ENCODE results near the gene CD160.
A peak's percentile ranks its signal among the peaks of the same experiment; 100 is the strongest.
"Not testable (repeated sequence)": the region's sequence is repeated elsewhere in the genome, so short reads cannot be mapped to it uniquely, and the experiment has no call there.

Gene CD160

DNA sequence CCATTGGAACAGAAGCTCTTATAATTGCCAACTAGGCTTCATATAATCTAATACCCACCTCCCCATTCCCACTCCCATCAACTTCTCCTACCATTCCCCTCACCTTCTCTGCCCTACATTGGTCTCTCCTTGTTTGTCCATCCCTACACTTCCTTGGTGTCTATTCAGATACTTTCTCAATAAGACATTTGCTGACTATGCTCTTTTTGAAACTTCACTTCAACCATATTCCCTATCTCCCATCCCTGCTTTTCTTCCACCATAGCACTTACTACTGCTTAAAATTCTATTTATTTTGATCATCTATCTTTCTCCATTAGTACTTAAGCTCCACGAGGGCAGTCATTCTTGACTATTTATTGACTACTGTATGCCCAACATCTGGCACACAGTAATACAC is 40.4 kb downstream of the CD160 start:
- H3K4me3 ChIP-seq = no peak overlapping the region
- no peak for TF ChIP-seq POLR2AphosphoS5 (IDR thresholded peaks at IDR 0.05; ENCODE audit: borderline replicate concordance, low read depth, low read length)
- no peak for TF ChIP-seq EZH2 (IDR thresholded peaks at IDR 0.05)
- no peak for TF ChIP-seq FOXP2 (optimal IDR thresholded peaks at IDR 0.05; ENCODE audit: control extremely low read depth, extremely low read length, insufficient read depth)
- H3K9ac ChIP-seq (ENCODE audit: insufficient read length) = no peak overlapping the region
- H3K27ac ChIP-seq = no peak overlapping the region
- no peak for DNase-seq (ENCODE audit: low read depth, low spot score)
- no peaks in the 10 kb centered on the region for H3K9me3 ChIP-seq (ENCODE audit: low read depth, low read length)
- H3K36me3 ChIP-seq (ENCODE audit: insufficient read depth, low read length) = peaks cover 18% of the 10 kb centered on the region

- DNase-seq (ENCODE audit: low read depth, low spot score); H3K9me3 ChIP-seq (ENCODE audit: low read depth, low read length); H3K9ac ChIP-seq (ENCODE audit: insufficient read length); H3K27ac ChIP-seq; H3K4me3 ChIP-seq: not testable (repeated sequence)
- H3K36me3 ChIP-seq (ENCODE audit: insufficient read depth, low read length) = peaks cover 18% of the 10 kb centered on the region
Measured at GRCh38 chr1:145760395-145760949, 41.2 kb downstream of the CD160 start.

DNA sequence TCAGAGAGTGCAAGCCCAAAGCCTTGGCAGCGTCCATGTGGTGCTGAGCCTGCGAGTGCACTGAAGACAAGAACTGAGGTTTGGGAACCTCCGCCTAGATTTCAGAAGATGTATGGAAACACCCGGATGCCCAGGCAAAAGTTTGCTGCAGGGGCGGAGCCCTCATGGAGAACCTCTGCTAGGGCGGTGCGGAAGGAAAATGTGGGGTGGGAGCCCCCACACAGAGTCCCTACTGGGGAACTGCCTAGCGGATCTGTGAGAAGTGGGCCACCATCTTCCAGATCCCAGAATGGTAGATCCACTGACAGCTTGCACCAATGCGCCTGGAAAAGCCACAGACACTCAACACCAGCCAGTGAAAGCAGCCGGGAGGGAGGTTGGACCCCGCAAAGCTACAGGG is 42.2 kb downstream of the CD160 start:
- H3K36me3 ChIP-seq (ENCODE audit: insufficient read depth, low read length) = peaks cover 18% of the 10 kb centered on the region
- H3K4me3 ChIP-seq; H3K27ac ChIP-seq; DNase-seq (ENCODE audit: low read depth, low spot score); H3K9me3 ChIP-seq (ENCODE audit: low read depth, low read length); H3K9ac ChIP-seq (ENCODE audit: insufficient read length): not testable (repeated sequence)

GRCh38 chr1:145762001-145762400 is 42.7 kb downstream of the CD160 start:
- not testable (repeated sequence) for H3K9ac ChIP-seq (ENCODE audit: insufficient read length); H3K4me3 ChIP-seq; DNase-seq (ENCODE audit: low read depth, low spot score); H3K27ac ChIP-seq; H3K9me3 ChIP-seq (ENCODE audit: low read depth, low read length)
- peaks cover 18% of the 10 kb centered on the region for H3K36me3 ChIP-seq (ENCODE audit: insufficient read depth, low read length)

- H3K9ac ChIP-seq (ENCODE audit: insufficient read length); DNase-seq (ENCODE audit: low read depth, low spot score); H3K27ac ChIP-seq; H3K9me3 ChIP-seq (ENCODE audit: low read depth, low read length); H3K4me3 ChIP-seq: not testable (repeated sequence)
- peaks cover 18% of the 10 kb centered on the region for H3K36me3 ChIP-seq (ENCODE audit: insufficient read depth, low read length)
Measured at GRCh38 chr1:145764231-145764940, 45.1 kb downstream of the CD160 start.

DNA sequence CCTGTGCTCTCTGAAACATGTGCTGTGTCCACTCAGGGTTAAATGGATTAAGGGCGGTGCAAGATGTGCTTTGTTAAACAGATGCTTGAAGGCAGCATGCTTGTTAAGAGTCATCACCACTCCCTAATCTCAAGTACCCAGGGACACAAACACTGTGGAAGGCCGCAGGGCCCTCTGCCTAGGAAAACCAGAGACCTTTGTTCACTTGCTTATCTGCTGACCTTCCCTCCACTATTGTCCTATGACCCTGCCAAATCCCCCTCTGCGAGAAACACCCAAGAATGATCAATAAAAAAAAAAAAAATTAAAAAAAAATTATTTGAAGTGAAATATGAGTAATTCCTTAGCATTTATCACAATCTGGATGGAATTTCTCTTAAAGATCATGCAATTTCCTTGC is 45.8 kb downstream of the CD160 start:
- H3K4me3 ChIP-seq; H3K9ac ChIP-seq (ENCODE audit: insufficient read length); DNase-seq (ENCODE audit: low read depth, low spot score); H3K9me3 ChIP-seq (ENCODE audit: low read depth, low read length): not testable (repeated sequence)
- Histone ChIP-seq H3K36me3 (ENCODE audit: insufficient read depth, low read length) (peaks cover 18% of the 10 kb centered on the region), H3K27ac (0 out of 2 replicates have a peak overlapping the region, but pooled peaks have one; percentile 46)

DNA sequence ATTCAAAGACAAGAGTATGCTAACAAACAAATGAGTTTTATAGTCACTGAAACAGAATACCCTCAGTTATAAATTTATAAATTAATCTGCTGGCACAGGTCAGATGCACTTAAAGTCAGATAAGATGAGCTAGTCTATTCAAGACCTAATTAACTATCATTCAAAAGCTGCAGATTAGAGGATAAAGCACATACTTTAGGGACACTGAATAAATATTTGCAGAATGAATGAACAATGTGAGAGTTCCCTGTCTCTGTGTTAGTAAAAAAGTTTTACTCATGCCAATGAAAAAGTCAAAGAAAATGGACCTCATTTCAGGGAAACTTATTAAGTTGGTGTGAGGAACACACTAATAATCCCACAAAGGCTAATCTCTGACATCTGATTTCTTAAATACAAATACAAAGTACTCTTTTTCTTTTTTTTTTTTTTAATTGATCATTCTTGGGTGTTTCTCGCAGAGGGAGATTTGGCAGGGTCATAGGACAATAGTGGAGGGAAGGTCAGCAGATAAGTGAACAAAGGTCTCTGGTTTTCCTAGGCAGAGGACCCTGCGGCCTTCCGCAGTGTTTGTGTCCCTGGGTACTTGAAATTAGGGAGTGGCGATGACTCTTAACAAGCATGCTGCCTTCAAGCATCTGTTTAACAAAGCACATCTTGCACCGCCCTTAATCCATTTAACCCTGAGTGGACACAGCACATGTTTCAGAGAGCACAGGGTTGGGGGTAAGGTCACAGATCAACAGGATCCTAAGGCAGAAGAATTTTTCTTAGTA is 46.5 kb downstream of the CD160 start:
- H3K9me3 ChIP-seq (ENCODE audit: low read depth, low read length); DNase-seq (ENCODE audit: low read depth, low spot score); H3K9ac ChIP-seq (ENCODE audit: insufficient read length); H3K4me3 ChIP-seq: not testable (repeated sequence)
- Histone ChIP-seq H3K36me3 (ENCODE audit: insufficient read depth, low read length) (peaks cover 17% of the 10 kb centered on the region), H3K27ac (0 out of 2 replicates have a peak overlapping the region, but pooled peaks have one; percentile 46)

DNA sequence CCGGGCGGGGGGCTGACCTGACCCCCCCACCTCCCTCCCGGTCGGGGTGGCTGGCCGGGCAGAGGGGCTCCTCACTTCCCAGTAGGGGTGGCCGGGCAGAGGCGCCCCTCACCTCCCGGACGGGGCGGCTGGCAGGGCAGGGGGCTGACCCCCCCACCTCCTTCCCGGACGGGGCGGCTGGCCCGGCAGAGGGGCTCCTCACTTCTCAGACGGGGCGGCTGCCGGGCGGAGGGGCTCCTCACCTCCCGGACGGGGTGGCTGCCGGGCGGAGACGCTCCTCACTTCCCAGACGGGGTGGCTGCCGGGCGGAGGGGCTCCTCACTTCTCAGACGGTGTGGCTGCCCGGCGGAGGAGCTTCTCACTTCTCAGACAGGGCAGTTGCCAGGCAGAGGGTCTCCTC is 47.6 kb downstream of the CD160 start:
- H3K9me3 ChIP-seq (ENCODE audit: low read depth, low read length); H3K27ac ChIP-seq; DNase-seq (ENCODE audit: low read depth, low spot score); H3K9ac ChIP-seq (ENCODE audit: insufficient read length); H3K4me3 ChIP-seq: not testable (repeated sequence)
- peaks cover 17% of the 10 kb centered on the region for H3K36me3 ChIP-seq (ENCODE audit: insufficient read depth, low read length)

DNA sequence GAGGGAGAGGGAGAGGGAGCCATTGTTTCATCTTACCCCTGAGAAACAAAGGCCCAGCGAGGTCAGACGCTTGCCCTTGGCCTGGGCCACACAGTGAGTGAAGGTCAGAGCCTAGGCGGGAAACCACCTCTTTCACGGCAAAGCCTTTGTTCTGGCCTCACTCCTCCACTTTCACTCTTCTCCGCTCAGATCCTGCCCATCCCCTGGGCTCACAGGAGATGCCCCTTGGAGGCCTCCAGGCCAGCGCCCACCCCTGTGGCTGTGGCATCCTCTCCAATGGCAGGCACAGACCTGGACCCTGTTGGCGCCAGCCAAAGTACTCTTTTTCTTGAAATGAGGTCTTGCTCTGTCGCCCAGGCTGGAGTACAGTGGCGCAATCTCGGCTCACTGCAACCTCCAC is 48.7 kb downstream of the CD160 start:
- DNase-seq (ENCODE audit: low read depth, low spot score); H3K9ac ChIP-seq (ENCODE audit: insufficient read length); H3K4me3 ChIP-seq; H3K27ac ChIP-seq; H3K9me3 ChIP-seq (ENCODE audit: low read depth, low read length): not testable (repeated sequence)
- peaks cover 20% of the 10 kb centered on the region for H3K36me3 ChIP-seq (ENCODE audit: insufficient read depth, low read length)

DNA sequence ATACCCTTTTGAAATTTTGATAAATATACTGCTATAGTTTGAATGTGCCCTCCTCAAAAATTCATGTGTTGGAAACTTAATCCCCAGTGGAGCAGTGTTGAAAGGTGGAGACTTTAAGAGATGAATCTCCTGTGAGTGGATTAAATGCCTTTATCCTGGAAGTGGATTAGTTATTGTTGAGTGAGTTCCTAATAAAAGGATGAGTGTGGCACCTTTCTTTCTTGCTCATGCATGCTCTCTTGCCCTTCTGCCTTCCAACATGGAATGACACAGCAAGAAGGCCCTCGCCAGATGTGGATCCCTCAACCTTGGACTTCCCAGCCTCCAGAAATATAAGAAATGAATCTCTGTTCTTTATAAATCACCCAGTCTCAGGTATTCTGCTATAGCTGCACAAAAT is 51.8 kb downstream of the CD160 start:
- Histone ChIP-seq H3K36me3 (ENCODE audit: insufficient read depth, low read length) (peaks cover 32% of the 10 kb centered on the region), H3K9me3 (ENCODE audit: low read depth, low read length) (no peaks in the 10 kb centered on the region), H3K9ac (ENCODE audit: insufficient read length) (no peak overlapping the region), H3K27ac (no peak overlapping the region), H3K4me3 (no peak overlapping the region)
- TF ChIP-seq EZH2 (IDR thresholded peaks at IDR 0.05) = no peak
- no peak for TF ChIP-seq POLR2AphosphoS5 (IDR thresholded peaks at IDR 0.05; ENCODE audit: borderline replicate concordance, low read depth, low read length)
- no peak for TF ChIP-seq FOXP2 (optimal IDR thresholded peaks at IDR 0.05; ENCODE audit: control extremely low read depth, extremely low read length, insufficient read depth)
- no peak for DNase-seq (ENCODE audit: low read depth, low spot score)
